Ovary (tissue), 9 donors: ENCODE results near the gene TRIM65. TPM values are rescaled to one million over a fixed set of nuclear protein-coding genes. Genes with fewer than 3 reads are reported as not detected.

Source experiments
- DNase-seq, 5 donors: peaks; one replicate each; pipeline ENCODE4 v3.0.0-alpha.2; 2019 to 2020
- H3K27ac ChIP-seq, 2 donors: fragments of 200-600 bp; one replicate each; pipeline versions ENCODE4 v1.5.1 to v1.8.0; 2019 to 2022
- H3K27me3 ChIP-seq: fragments of 200-600 bp; one replicate; pipeline ENCODE4 v1.8.0; 2022
- H3K36me3 ChIP-seq: fragments of 200-600 bp; sonication (generic); one replicate; pipeline ENCODE4 v1.5.1; 2019
- H3K4me1 ChIP-seq: one replicate; pipeline ENCODE4 v1.8.1; 2013; ENCODE audit warnings: mild to moderate bottlenecking, moderate library complexity; ENCODE audit not compliant: insufficient read depth
- H3K4me3 ChIP-seq: fragments of 200-600 bp; sonication (generic); one replicate; pipeline ENCODE4 v1.5.1; 2017
- H3K9me3 ChIP-seq, 2 donors: fragments of 200-600 bp in 1 of 2; sonication (generic) in 1 of 2; one replicate each; pipeline versions ENCODE4 v1.5.1 to v1.8.1; 2013 to 2019; ENCODE audit warnings: mild to moderate bottlenecking in 1 of 2, moderate library complexity in 1 of 2
- EP300 ChIP-seq: sonication (generic); formaldehyde crosslinking; IDR thresholded peaks from one replicate; pipeline ENCODE4 v1.6.1; 2017; ENCODE audit warnings: antibody characterized with exemption
- POLR2A ChIP-seq: fragments of 450-650 bp; IDR thresholded peaks from one replicate; pipeline ENCODE4 v1.6.1; 2017; ENCODE audit warnings: antibody characterized with exemption, mild to moderate bottlenecking, moderate library complexity
- WGBS, 3 donors: extraction: QIAGEN DNeasy Blood & Tissue Kit in 1 of 3; methylation state at CpG; one replicate each; pipeline versions ENCODE4 v1.1.5 to v1.1.7; 2013 to 2017; 5-methylcytosine and 5-hydroxymethylcytosine counted together
- intact Hi-C, 4 donors: fragments of 100-400 bp; cut with DNase I; formaldehyde crosslinking; loops; one replicate each; pipeline versions ENCODE4 v1.11.0 to v1.15.1; 2022 to 2023
- polyA plus RNA-seq, 2 donors: library from polyadenylated mRNA; stranded (reverse); fragments of 200-250 nt in 1 of 2; fragments of 350-450 nt in 1 of 2; fragmentation: Illumina TruSeq in 1 of 2; extraction: RNeasy Lipid Tissue Mini Kit (QIAGEN cat#74804) in 1 of 2; gene quantifications; one replicate each; pipeline ENCODE4 v1.2.3, GENCODE V29; 2013 to 2014
- total RNA-seq, 7 donors: library from RNA; depleted of rRNA in 2 of 7; stranded (reverse); fragments of >200 nt in 2 of 7; fragmentation: NEBNext Ultra II Directional in 3 of 7; extraction: Animal tissue kit (Norgen Biotek cat#: 25700) in 3 of 7; gene quantifications; one replicate each; pipeline versions ENCODE4 v1.1.0 to v1.2.4, GENCODE V29; 2016 to 2023
- TF ChIP-seq, protein P1 (sequence below), 3 donors: fragments of 450-650 bp in 2 of 3; fragments of 200-600 bp in 1 of 3; IDR thresholded peaks; one replicate each; pipeline versions ENCODE4 v1.5.1 to v1.8.0; 2016 to 2022; ENCODE audit warnings: antibody characterized with exemption in 3 of 3, mild to moderate bottlenecking in 1 of 3
- donor health status: DM: no; HTN: no; CAD: no; lungs with moderate emphysema.
- donor health status: DM: no; HTN: no; CAD: no.
- donor health status: Bipolar disorder and iron deficiency.
- donor health status: DM: yes; HTN: yes; CAD: no.
- donor health status: DM: no; HTN: no; CAD: no.
- donor health status: DM: yes; HTN: yes; CAD: no.

The TRIM65 gene
- total and polyA plus RNA-seq, 9 donors = 10.4 to 28.0 (median 24.1) TPM

DNA sequence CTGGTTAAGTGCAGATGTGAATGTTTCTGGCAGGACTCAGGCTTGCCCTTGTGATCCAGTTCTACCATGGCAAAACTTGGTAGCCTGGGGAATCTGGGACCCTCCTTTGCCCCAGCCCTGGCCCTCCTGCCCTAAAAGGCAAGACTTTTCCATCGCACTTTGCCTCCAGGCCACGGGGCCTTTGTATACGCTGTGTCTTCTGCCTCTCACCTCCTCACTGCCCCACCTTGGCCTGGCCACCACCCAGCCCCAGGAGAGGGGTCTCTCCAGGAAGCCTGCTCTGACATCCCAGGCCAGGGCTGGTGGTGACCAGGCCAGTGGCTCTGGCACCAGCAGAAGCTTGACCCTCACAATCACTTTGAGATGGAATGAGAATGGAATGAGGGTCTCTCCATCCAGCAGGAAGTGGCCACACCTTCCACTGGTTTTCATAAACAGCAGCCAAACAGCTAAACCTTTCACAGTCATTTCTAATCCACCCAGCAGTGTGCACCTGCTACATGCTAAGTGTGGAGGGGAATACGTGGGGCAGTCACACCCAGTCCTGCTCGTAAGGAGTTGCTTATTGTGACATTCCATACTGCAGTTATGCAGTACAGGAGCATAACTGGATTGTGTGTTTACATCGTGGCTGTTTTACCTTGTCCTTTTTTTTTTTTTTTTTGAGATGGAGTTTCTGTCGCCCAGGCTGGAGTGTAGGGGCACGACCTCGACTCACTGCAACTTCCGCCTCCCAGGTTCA lies 9.6 kb upstream of the TRIM65 start:
- peaks cover 2% of the 10 kb centered on the region for H3K4me1 ChIP-seq
- DNase-seq = no peak
- no peaks in the 10 kb centered on the region for H3K9me3 ChIP-seq
- WGBS, 3 donors = 80 to 84% (median 83%) methylated on average over 10 of the region's 10 CpGs
- H3K27ac ChIP-seq = no peak overlapping the region
- no peak for TF ChIP-seq POLR2A
- TF ChIP-seq, protein P1, sequence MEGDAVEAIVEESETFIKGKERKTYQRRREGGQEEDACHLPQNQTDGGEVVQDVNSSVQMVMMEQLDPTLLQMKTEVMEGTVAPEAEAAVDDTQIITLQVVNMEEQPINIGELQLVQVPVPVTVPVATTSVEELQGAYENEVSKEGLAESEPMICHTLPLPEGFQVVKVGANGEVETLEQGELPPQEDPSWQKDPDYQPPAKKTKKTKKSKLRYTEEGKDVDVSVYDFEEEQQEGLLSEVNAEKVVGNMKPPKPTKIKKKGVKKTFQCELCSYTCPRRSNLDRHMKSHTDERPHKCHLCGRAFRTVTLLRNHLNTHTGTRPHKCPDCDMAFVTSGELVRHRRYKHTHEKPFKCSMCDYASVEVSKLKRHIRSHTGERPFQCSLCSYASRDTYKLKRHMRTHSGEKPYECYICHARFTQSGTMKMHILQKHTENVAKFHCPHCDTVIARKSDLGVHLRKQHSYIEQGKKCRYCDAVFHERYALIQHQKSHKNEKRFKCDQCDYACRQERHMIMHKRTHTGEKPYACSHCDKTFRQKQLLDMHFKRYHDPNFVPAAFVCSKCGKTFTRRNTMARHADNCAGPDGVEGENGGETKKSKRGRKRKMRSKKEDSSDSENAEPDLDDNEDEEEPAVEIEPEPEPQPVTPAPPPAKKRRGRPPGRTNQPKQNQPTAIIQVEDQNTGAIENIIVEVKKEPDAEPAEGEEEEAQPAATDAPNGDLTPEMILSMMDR (IDR thresholded peaks at IDR 0.05) = no peak
- TF ChIP-seq EP300 = no peak
- H3K4me3 ChIP-seq = no peak overlapping the region
- H3K27me3 ChIP-seq = no peaks in the 10 kb centered on the region
- no peaks in the 10 kb centered on the region for H3K36me3 ChIP-seq
- intact Hi-C loops = loop anchor here in 1 of 4 donors (2.0 kb wide), 1 partner anchor 100 kb away; no protein-coding TSS in a partner anchor

DNA sequence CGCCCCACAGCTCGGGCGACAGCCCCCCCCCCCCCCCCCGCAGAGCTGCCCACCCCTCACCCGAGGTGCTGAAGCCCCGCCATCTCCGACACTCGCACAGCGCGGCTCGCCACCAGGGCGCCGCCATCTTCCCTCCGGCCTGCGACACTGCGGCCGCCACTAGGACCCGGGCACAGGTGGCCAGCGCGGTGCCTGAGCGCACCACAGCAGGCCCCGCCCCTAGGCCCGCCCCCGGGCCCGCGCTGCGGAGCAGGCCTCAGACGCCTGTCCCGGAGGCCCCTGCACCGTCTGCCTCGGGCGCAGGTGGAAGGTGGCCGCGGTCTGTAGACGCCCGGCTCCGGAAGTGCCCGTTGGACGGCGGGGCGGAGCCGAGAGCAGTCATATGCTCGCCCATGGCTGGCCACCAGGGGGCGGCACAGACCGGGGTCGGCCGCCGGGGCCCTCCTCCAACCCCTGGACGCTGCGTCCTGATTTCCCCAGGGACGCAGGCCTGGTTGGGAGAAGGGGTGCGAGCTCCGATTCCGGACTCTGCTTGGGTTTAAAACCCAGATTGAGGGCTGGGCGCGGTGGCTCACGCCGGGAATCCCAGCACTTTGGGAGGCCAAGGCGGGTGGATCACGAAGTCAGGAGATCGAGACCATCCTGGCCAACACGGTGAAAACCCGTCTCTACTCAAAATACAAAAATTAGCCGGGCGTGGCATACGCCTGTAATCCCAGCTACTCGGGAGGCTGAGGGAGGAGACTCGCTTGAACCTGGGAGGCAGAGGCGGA lies 8.2 kb upstream of the TRIM65 start, which contains the start of gene MRPL38:
Gene MRPL38, minus strand, starts transcription at position 136 of the 773 bp plus-strand sequence. Its CDS starts 9 bp downstream, at position 127.
- intact Hi-C loops = loop anchor here in 2 of 4 donors (2.0 to 5.0 kb wide), 3 partner anchors 74 to 102 kb away; partner anchors contain the start of genes ACOX1 (in 1 of the 2) and TEN1 (in 1 of the 2)
- TF ChIP-seq POLR2A = peak; percentile 66
- TF ChIP-seq EP300 = no peak
- TF ChIP-seq, protein P1 (IDR thresholded peaks at IDR 0.05) = peak; percentile 98 to 100 (median 100)
- WGBS, 3 donors = 0 to 1% (median 0%) methylated on average over 28 to 69 of the region's 69 CpGs

DNA sequence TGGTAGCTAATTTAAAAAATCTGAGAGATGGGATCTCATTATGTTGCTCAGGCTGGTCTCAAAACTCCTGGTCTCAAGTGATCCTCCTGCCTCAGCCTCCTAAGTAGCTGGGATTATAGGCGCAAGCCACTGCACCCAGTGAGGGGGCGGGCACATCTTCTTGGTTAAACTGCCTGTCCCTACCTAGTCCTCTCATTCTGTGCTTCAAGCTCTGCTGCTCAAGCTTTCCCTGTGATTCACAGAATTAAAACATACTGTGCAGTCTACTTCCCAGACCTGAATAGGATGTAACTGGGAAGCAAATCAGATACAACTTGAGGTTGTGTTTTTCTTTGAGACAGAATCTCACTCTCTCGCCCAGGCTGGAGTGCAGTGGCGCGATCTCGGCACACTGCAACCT lies 5.7 kb upstream of the TRIM65 start:
- H3K36me3 ChIP-seq = no peaks in the 10 kb centered on the region
- intact Hi-C loops = loop anchor here in 1 of 4 donors (5.0 kb wide), 1 partner anchor 105 kb away; no protein-coding TSS in a partner anchor

More for the DNA sequence above, 8.2 kb upstream of the TRIM65 start, which contains the start of gene MRPL38:
- no peaks in the 10 kb centered on the region for H3K27me3 ChIP-seq
- no peaks in the 10 kb centered on the region for H3K36me3 ChIP-seq
- peak within 1 kb of the TSS; percentile 81 to 86 for H3K27ac ChIP-seq
- H3K9me3 ChIP-seq = no peaks in the 10 kb centered on the region
- peak within 1 kb of the TSS; percentile 71 for H3K4me3 ChIP-seq
- DNase-seq = peak; percentile 93 to 95 (median 94)
- H3K4me1 ChIP-seq = peaks cover 2% of the 10 kb centered on the region

DNA sequence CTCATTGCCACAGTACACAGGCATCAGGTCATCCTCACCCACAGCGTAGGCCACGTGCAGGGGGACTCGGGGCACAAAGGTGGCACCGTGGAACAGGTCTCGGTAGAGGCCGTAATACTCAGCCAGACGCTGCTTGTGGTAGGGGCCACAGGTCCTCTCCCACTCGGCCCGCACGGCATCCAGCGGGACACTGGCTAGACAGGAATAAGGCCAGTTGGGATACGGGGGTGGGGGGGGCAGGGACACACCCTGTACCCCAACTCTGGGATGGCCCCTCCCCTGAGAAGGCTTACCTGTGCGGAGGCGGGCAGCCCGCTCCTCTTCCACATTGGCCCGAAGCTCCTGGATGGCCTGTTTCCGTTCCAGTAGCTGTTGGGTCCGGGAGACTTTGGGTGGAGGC lies 5.0 kb upstream of the TRIM65 start:
- no peaks in the 10 kb centered on the region for H3K27me3 ChIP-seq
- intact Hi-C loops = loop anchor here in 1 of 4 donors (5.0 kb wide), 1 partner anchor 106 kb away; no protein-coding TSS in a partner anchor
- H3K9me3 ChIP-seq = no peaks in the 10 kb centered on the region
- 82 to 84% (median 83%) methylated on average over 18 of the region's 18 CpGs for WGBS, 3 donors
- H3K4me1 ChIP-seq = peaks cover 2% of the 10 kb centered on the region
- no peak overlapping the region for H3K4me3 ChIP-seq
- no peaks in the 10 kb centered on the region for H3K36me3 ChIP-seq
- H3K27ac ChIP-seq = no peak overlapping the region
- TF ChIP-seq EP300 (no peak), POLR2A (no peak)
- TF ChIP-seq, protein P1 (IDR thresholded peaks at IDR 0.05) = no peak
- DNase-seq = peak in 1 of 5 donors; percentile 30

More for the DNA sequence above, 5.7 kb upstream of the TRIM65 start:
- 90 to 95% (median 92%) methylated on average over 6 of the region's 6 CpGs for WGBS, 3 donors
- no peaks in the 10 kb centered on the region for H3K9me3 ChIP-seq
- H3K4me1 ChIP-seq = peaks cover 2% of the 10 kb centered on the region
- no peaks in the 10 kb centered on the region for H3K27me3 ChIP-seq
- H3K4me3 ChIP-seq = no peak overlapping the region
- H3K27ac ChIP-seq = no peak overlapping the region
- TF ChIP-seq, protein P1 (IDR thresholded peaks at IDR 0.05) = no peak
- TF ChIP-seq POLR2A = no peak
- TF ChIP-seq EP300 = no peak
- DNase-seq = no peak
